Measurements from ENCODE around the gene SCIMP. TPM values are rescaled to one million over a fixed set of nuclear protein-coding genes. Genes with fewer than 3 reads are reported as not detected.

SCIMP gene
- total RNA-seq, 1 donor from 2014 or later, result not detected

DNA sequence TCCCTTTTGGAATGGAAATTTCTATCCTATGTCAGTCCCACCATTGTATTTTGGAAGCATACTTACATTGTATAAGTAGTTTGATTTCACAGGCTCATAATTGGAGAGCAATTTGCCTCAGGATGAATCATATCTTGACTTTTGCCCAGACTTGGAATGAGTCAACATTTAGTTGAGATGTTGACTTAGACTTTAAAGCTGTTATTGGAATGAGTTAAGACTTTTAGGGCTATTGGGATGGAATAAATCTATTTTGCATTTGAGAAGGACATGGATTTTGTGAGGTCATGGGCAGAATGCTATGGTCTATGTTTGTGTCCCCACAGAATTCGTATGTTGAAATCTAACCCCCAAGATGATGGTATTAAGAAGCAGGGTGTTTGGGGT, 30.8 kb downstream of the SCIMP start:
- no peak for DNase-seq (ENCODE audit: low read depth)
- TF ChIP-seq, protein P1, sequence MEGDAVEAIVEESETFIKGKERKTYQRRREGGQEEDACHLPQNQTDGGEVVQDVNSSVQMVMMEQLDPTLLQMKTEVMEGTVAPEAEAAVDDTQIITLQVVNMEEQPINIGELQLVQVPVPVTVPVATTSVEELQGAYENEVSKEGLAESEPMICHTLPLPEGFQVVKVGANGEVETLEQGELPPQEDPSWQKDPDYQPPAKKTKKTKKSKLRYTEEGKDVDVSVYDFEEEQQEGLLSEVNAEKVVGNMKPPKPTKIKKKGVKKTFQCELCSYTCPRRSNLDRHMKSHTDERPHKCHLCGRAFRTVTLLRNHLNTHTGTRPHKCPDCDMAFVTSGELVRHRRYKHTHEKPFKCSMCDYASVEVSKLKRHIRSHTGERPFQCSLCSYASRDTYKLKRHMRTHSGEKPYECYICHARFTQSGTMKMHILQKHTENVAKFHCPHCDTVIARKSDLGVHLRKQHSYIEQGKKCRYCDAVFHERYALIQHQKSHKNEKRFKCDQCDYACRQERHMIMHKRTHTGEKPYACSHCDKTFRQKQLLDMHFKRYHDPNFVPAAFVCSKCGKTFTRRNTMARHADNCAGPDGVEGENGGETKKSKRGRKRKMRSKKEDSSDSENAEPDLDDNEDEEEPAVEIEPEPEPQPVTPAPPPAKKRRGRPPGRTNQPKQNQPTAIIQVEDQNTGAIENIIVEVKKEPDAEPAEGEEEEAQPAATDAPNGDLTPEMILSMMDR (conservative IDR thresholded peaks at IDR 0.05; ENCODE audit: low read depth, low read length), result no peak
- no peak overlapping the region for H3K4me3 ChIP-seq (ENCODE audit: low read depth, low read length)

DNA sequence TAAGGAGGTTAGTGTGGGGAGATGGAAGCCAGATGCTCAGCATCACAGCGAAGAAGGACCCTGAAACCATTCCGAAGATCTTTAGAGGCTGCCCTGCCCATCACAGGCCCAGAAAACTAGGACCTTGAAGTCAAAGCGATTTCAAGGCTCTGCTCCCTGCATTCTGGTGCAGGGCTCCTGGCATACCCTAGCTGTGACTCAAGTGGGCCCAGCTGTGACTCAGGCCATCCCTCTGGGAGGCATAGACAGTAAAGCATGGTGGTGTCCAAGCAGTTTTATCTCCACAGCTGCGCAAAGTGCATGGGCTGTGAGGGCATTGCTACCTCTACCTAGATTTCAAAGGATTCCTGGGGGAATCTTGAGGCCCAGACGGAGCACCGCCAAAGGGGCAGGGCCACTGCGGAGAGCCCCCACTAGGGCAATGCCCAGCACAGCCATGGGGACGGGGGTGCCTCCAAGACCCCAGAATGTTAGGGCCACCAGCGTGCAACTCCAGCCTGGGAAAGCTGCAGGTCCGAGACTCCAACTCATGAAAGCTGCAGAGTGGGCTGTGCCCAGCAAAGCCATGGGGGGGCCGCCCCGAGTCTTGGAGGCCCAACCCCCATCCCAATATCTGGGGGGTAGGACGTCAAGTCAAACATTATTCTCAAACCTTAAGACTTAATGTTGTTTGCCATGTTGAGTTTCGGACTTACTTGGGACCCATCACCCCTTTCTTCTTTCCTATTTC, 31.3 kb downstream of the SCIMP start:
- DNase-seq (ENCODE audit: low read depth), result no peak
- TF ChIP-seq, protein P1 (conservative IDR thresholded peaks at IDR 0.05; ENCODE audit: low read depth, low read length), result no peak
- no peak overlapping the region for H3K4me3 ChIP-seq (ENCODE audit: low read depth, low read length)

DNA sequence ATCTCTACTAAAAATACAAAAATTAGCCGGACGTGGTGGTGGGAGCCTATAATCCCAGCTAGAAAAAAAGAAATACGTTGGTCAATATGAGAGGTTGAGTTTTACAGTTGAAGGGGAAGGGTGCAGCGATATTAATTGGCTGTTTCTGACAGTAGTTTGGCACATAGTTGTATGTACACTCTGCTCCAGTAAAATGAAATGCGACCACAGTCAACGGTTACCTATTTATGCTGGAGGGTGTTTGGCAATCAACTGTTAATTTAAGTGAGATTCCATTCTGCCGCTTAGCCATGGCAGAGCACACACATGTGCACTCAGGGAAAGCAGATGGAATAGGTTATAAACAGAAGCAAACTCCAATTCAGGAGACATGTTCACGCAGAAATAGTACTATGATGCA, 33.6 kb downstream of the SCIMP start:
- TF ChIP-seq, protein P1 (conservative IDR thresholded peaks at IDR 0.05; ENCODE audit: low read depth, low read length), result no peak

DNA sequence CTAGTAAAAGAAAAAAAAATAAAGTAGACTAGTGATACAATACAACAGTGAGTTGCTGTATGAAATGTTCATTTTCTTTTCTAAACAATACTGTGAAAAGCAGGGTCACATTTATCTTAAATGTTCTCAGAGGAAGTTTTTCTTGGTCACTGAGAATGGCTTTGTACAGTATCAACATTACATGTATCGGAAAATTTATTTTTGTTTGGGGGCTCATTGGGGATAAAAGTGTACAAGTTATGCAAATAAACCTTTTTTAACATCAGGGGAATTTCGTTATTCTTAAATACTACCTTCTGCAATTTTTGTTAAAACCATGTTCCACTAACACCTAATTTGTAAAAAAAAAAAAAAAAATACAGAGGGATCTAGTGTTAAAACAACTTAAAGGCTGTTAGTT, 34.3 kb downstream of the SCIMP start:
- TF ChIP-seq, protein P1 (conservative IDR thresholded peaks at IDR 0.05; ENCODE audit: low read depth, low read length), result no peak
- DNase-seq (ENCODE audit: low read depth), result no peak
- no peak overlapping the region for H3K4me3 ChIP-seq (ENCODE audit: low read depth, low read length)

More for the DNA sequence above, 33.6 kb downstream of the SCIMP start:
- H3K4me3 ChIP-seq (ENCODE audit: low read depth, low read length), result no peak overlapping the region
- DNase-seq (ENCODE audit: low read depth), result no peak

DNA sequence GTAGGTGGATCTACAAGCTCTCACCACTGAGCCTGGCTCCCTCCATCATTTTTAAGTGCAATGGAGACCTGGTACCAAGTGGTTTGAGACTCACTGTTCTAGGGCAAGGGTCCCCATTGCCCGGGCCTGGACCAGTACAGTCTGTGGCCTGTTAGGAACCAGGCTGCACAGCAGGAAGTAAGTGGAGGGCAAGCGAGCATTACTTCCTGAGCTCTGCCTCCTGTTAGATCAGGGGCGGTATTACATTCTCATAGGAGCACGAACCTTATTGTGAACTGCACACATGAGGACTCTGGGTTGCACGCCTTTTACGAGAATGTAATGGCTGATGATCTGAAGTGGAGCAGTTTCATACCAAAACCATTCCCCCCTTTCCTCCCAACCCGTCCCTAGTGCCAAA, 36.2 kb downstream of the SCIMP start:
- DNase-seq (ENCODE audit: low read depth), result no peak
- TF ChIP-seq, protein P1 (conservative IDR thresholded peaks at IDR 0.05; ENCODE audit: low read depth, low read length), result no peak
- no peak overlapping the region for H3K4me3 ChIP-seq (ENCODE audit: low read depth, low read length)

DNA sequence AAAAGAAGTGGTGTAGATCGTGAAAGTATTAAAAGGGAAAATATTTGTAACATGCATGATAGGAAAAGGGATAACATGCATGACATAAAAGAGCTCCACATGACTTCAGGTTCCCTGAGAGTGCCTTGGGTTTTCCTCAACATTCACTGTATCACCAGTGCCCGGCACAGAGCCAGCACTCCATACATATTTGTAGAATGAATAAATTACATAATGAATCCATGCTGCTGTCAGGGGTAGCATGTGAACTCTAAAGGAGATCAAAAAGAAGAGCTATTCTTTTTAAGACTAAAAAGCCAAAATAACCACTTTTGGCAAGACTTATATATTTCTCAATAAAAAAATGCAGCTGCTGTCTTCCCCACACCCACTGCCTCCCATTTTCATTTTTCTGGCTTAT, 40.3 kb downstream of the SCIMP start:
- DNase-seq (ENCODE audit: low read depth), result no peak

More for the DNA sequence above, 40.3 kb downstream of the SCIMP start:
- H3K4me3 ChIP-seq (ENCODE audit: low read depth, low read length), result no peak overlapping the region
- TF ChIP-seq, protein P1 (conservative IDR thresholded peaks at IDR 0.05; ENCODE audit: low read depth, low read length), result no peak

Measured in epithelial cell of proximal tubule (primary cell).